ENCODE measurements around the gene SHC4.

DNA sequence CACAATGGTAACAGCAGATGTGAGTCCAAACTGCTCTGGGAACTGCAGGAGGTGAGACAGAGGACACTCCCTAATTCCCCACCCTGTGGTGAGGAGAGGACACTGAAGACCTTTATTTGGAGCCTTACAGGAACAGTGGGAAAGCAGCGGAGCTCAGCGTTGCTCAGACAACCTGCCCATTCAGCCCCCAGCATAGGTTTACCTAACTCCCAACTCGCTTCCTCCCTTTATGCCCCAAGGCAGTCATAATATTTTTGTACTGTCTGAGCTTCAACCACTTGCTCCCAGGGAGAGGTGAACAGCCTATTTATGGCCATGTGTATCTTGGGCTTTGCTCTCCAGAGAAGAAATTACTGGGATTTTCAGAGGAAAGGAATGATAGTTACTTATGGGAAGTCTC, 34.1 kb downstream of the SHC4 start:
- TF ChIP-seq POLR2A (IDR thresholded peaks at IDR 0.05) (no peak), POLR2AphosphoS5 (IDR thresholded peaks at IDR 0.05) (no peak)
- TF ChIP-seq, protein P1, sequence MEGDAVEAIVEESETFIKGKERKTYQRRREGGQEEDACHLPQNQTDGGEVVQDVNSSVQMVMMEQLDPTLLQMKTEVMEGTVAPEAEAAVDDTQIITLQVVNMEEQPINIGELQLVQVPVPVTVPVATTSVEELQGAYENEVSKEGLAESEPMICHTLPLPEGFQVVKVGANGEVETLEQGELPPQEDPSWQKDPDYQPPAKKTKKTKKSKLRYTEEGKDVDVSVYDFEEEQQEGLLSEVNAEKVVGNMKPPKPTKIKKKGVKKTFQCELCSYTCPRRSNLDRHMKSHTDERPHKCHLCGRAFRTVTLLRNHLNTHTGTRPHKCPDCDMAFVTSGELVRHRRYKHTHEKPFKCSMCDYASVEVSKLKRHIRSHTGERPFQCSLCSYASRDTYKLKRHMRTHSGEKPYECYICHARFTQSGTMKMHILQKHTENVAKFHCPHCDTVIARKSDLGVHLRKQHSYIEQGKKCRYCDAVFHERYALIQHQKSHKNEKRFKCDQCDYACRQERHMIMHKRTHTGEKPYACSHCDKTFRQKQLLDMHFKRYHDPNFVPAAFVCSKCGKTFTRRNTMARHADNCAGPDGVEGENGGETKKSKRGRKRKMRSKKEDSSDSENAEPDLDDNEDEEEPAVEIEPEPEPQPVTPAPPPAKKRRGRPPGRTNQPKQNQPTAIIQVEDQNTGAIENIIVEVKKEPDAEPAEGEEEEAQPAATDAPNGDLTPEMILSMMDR (IDR thresholded peaks at IDR 0.05): no peak
